ENCODE results near the gene PMS1. TPM values are rescaled to one million over a fixed set of nuclear protein-coding genes. Genes with fewer than 3 reads are reported as not detected.

Gene PMS1
- total and polyA plus RNA-seq, 2 donors (not counting 1 experiment from before 2014, with no cell fraction given), result 14.9 to 44.2 TPM

DNA sequence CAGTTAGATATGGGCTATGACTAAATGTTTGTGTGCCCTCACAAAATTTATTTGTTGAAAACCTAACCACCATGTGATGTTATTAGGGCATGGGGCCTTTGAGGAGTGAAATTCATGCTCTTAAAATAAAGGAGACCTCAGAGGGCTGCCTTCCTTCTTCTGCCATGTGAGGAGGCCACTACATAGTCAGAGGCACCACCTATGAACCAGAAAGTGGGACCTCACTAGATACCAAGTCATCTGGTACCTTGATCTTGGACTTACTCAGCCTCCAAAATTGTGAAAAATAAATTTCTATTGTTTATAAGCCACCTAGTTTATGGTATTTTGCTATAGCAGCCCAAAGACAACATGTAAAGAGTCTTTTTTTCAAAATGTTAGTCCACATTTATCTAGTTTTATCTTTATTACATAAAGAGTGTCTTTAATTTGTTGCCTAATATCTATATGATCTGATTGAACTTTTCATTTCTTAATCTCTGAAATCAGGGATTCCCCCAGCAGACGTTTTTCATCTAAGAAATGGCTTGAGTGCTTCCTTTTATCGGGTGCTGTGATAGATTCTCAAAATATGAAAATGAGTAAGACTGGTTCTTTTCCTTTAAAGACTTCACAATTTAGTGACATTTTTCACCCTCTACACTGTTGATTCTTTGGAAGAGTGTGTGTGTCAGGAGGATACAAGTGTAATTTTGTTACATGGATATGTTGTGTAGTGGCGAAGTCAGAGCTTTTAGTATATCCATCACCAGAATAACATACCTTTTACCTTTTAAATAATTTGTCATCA lies 34.2 kb downstream of the PMS1 start:
- no peak overlapping the region for H3K4me3 ChIP-seq (ENCODE audit: control extremely low read depth in 1 of 5, extremely low read depth in 1 of 5, insufficient read depth in 1 of 5, low read depth in 2 of 5, low read length in 4 of 5)
- H3K27ac ChIP-seq (ENCODE audit: low read length in 2 of 2), result no peak overlapping the region
- no peak for DNase-seq
- ChIA-PET POLR2A (no interaction called here), CTCF (no interaction called here)
- H2AFZ ChIP-seq (ENCODE audit: insufficient read depth, low read depth, low read length, poor library complexity, severe bottlenecking), result no peak overlapping the region
- no peak overlapping the region for H3K4me2 ChIP-seq (replicated peaks; ENCODE audit: low read depth, low read length, poor library complexity, severe bottlenecking)
- Mint-ChIP-seq H3K27me3 (no peaks in the 10 kb centered on the region), H3K9me3 (ENCODE audit: insufficient read depth) (no peaks in the 10 kb centered on the region), H3K4me3 (no peak overlapping the region), H3K4me1 (no peaks in the 10 kb centered on the region), H3K27ac (no peak overlapping the region)
- no peak for TF ChIP-seq EZH2 (IDR thresholded peaks at IDR 0.05; ENCODE audit: borderline replicate concordance, insufficient read depth, low read depth, low read length, poor library complexity, severe bottlenecking)
- TF ChIP-seq, protein P1, sequence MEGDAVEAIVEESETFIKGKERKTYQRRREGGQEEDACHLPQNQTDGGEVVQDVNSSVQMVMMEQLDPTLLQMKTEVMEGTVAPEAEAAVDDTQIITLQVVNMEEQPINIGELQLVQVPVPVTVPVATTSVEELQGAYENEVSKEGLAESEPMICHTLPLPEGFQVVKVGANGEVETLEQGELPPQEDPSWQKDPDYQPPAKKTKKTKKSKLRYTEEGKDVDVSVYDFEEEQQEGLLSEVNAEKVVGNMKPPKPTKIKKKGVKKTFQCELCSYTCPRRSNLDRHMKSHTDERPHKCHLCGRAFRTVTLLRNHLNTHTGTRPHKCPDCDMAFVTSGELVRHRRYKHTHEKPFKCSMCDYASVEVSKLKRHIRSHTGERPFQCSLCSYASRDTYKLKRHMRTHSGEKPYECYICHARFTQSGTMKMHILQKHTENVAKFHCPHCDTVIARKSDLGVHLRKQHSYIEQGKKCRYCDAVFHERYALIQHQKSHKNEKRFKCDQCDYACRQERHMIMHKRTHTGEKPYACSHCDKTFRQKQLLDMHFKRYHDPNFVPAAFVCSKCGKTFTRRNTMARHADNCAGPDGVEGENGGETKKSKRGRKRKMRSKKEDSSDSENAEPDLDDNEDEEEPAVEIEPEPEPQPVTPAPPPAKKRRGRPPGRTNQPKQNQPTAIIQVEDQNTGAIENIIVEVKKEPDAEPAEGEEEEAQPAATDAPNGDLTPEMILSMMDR (IDR thresholded peaks at IDR 0.05), result no peak
- no CpG with 5 or more reads among the region's 3 CpGs for WGBS (ENCODE audit: insufficient coverage)
- peaks cover 0 to 4% (median 0%) of the 10 kb centered on the region in 3 donors for H3K9me3 ChIP-seq (ENCODE audit: control extremely low read depth in 1 of 3, control insufficient read depth in 2 of 3, insufficient read depth in 1 of 3, low read length in 2 of 3)
- H3K79me2 ChIP-seq (ENCODE audit: control insufficient read depth, insufficient read depth, low read length), result no peaks in the 10 kb centered on the region
- no peaks in the 10 kb centered on the region for H4K20me1 ChIP-seq (ENCODE audit: control insufficient read depth, insufficient read depth, low read length, poor library complexity, severe bottlenecking)
- H3K4me1 ChIP-seq (ENCODE audit: control insufficient read depth in 2 of 2, insufficient read depth in 2 of 2, low read length in 2 of 2), result no peaks in the 10 kb centered on the region
- no peak for ATAC-seq (ENCODE audit: low read depth)
- H3K9ac ChIP-seq (ENCODE audit: low read length), result no peak overlapping the region
- H3K36me3 ChIP-seq (replicated peaks in 1 of 2; ENCODE audit: control extremely low read depth in 1 of 2, control insufficient read depth in 1 of 2, extremely low read depth in 1 of 2, insufficient read depth in 2 of 2, low read length in 1 of 2), result peaks cover 5 to 29% of the 10 kb centered on the region in 2 experiments
- intact Hi-C loops (cut with micrococcal nuclease), result no loop called here
- no peaks in the 10 kb centered on the region for H3K27me3 ChIP-seq (replicated peaks in 1 of 4; ENCODE audit: control extremely low read depth in 1 of 4, control insufficient read depth in 3 of 4, insufficient read depth in 4 of 4, low read length in 3 of 4)

- no peak for ATAC-seq (ENCODE audit: low read depth)
- H3K4me1 Mint-ChIP-seq, result no peaks in the 10 kb centered on the region
- ChIA-PET POLR2A (no interaction called here), CTCF (no interaction called here)
- no peak overlapping the region for H3K4me3 Mint-ChIP-seq
- Histone ChIP-seq H4K20me1 (ENCODE audit: control insufficient read depth, insufficient read depth, low read length, poor library complexity, severe bottlenecking) (no peaks in the 10 kb centered on the region), H3K79me2 (ENCODE audit: control insufficient read depth, insufficient read depth, low read length) (no peaks in the 10 kb centered on the region), H3K27ac (ENCODE audit: low read length in 2 of 2) (no peak overlapping the region), H3K9me3 (ENCODE audit: control extremely low read depth in 1 of 3, control insufficient read depth in 2 of 3, insufficient read depth in 1 of 3, low read length in 2 of 3) (peaks cover 0 to 4% (median 0%) of the 10 kb centered on the region in 3 donors), H3K36me3 (replicated peaks in 1 of 2; ENCODE audit: control extremely low read depth in 1 of 2, control insufficient read depth in 1 of 2, extremely low read depth in 1 of 2, insufficient read depth in 2 of 2, low read length in 1 of 2) (peaks cover 4 to 29% of the 10 kb centered on the region in 2 experiments), H3K4me1 (ENCODE audit: control insufficient read depth in 2 of 2, insufficient read depth in 2 of 2, low read length in 2 of 2) (no peaks in the 10 kb centered on the region), H3K9ac (ENCODE audit: low read length) (no peak overlapping the region), H3K4me3 (ENCODE audit: control extremely low read depth in 1 of 5, extremely low read depth in 1 of 5, insufficient read depth in 1 of 5, low read depth in 2 of 5, low read length in 4 of 5) (no peak overlapping the region), H3K4me2 (replicated peaks; ENCODE audit: low read depth, low read length, poor library complexity, severe bottlenecking) (no peak overlapping the region), H3K27me3 (replicated peaks in 1 of 4; ENCODE audit: control extremely low read depth in 1 of 4, control insufficient read depth in 3 of 4, insufficient read depth in 4 of 4, low read length in 3 of 4) (no peaks in the 10 kb centered on the region), H2AFZ (ENCODE audit: insufficient read depth, low read depth, low read length, poor library complexity, severe bottlenecking) (no peak overlapping the region)
- no peak for TF ChIP-seq EZH2 (IDR thresholded peaks at IDR 0.05; ENCODE audit: borderline replicate concordance, insufficient read depth, low read depth, low read length, poor library complexity, severe bottlenecking)
- TF ChIP-seq, protein P1 (IDR thresholded peaks at IDR 0.05), result no peak
- no CpG with 5 or more reads among the region's 1 CpG for WGBS (ENCODE audit: insufficient coverage)
- no peaks in the 10 kb centered on the region for H3K9me3 Mint-ChIP-seq (ENCODE audit: insufficient read depth)
- no peak overlapping the region for H3K27ac Mint-ChIP-seq
- intact Hi-C loops (cut with micrococcal nuclease), result no loop called here
- H3K27me3 Mint-ChIP-seq, result no peaks in the 10 kb centered on the region
- DNase-seq, result no peak
These were observed 35.1 kb downstream of the PMS1 start for GRCh38 chr2:189819297-189819704.
